H9 (cell line): Measurements from ENCODE around the gene PCBP4. TPM values are rescaled to one million over a fixed set of nuclear protein-coding genes. Genes with fewer than 3 reads are reported as not detected.

Experiments
- DNase-seq: peaks from one replicate; pipeline ENCODE4 v3.0.0-alpha.2; 2017
- H2AFZ ChIP-seq: one replicate; pipeline ENCODE4 v1.6.1; 2013; ENCODE audit warnings: mild to moderate bottlenecking, low read length, control low read depth, moderate library complexity
- H2AK5ac ChIP-seq: 2 replicates; pipeline ENCODE4 v1.6.1; 2013; ENCODE audit warnings: low read length, control low read depth, mixed read lengths; ENCODE audit not compliant: insufficient read length
- H2BK120ac ChIP-seq: one replicate; pipeline ENCODE4 v1.6.1; 2013; ENCODE audit warnings: low read depth, mild to moderate bottlenecking, low read length, control low read depth, inconsistent platforms; ENCODE audit not compliant: poor library complexity, severe bottlenecking
- H2BK12ac ChIP-seq: 2 replicates; pipeline ENCODE4 v1.6.1; 2013; ENCODE audit warnings: low read length, control low read depth, mixed read lengths, low read depth; ENCODE audit not compliant: insufficient read length
- H2BK15ac ChIP-seq: 2 replicates; pipeline ENCODE4 v1.6.1; 2013; ENCODE audit warnings: low read depth, low read length, control low read depth
- H2BK20ac ChIP-seq: one replicate; pipeline ENCODE4 v1.6.1; 2013; ENCODE audit warnings: low read depth, mild to moderate bottlenecking, low read length, control low read depth, inconsistent platforms; ENCODE audit not compliant: poor library complexity, severe bottlenecking
- H2BK5ac ChIP-seq: 2 replicates; pipeline ENCODE4 v1.6.1; 2013; ENCODE audit warnings: low read length, control low read depth, mixed read lengths; ENCODE audit not compliant: insufficient read length
- H3K14ac ChIP-seq: 2 replicates; pipeline ENCODE4 v1.6.1; 2013; ENCODE audit warnings: low read length, control low read depth; ENCODE audit not compliant: insufficient read depth
- H3K18ac ChIP-seq: 2 replicates; pipeline ENCODE4 v1.6.1; 2013; ENCODE audit warnings: low read depth, mild to moderate bottlenecking, mixed read lengths, low read length, control low read depth; ENCODE audit not compliant: insufficient read length
- H3K23ac ChIP-seq: 2 replicates; pipeline ENCODE4 v1.6.1; 2013; ENCODE audit warnings: low read length, control low read depth, mixed read lengths, low read depth; ENCODE audit not compliant: insufficient read length
- H3K23me2 ChIP-seq: 2 replicates; pipeline ENCODE4 v1.6.1; 2013; ENCODE audit warnings: low read depth, mild to moderate bottlenecking, mixed read lengths, low read length, control low read depth; ENCODE audit not compliant: insufficient read length, poor library complexity, severe bottlenecking
- H3K27ac ChIP-seq: 2 replicates; pipeline ENCODE4 v1.5.1; 2013; ENCODE audit warnings: low read length, control low read depth, mixed read lengths, low read depth; ENCODE audit not compliant: insufficient read length
- H3K27me3 ChIP-seq: 2 replicates; pipeline ENCODE4 v1.6.1; 2013; ENCODE audit warnings: low read length, control low read depth, inconsistent platforms; ENCODE audit not compliant: insufficient read depth
- H3K4ac ChIP-seq: 2 replicates; pipeline ENCODE4 v1.6.1; 2013; ENCODE audit warnings: low read depth, mild to moderate bottlenecking, control low read depth, inconsistent platforms, low read length, moderate library complexity
- H3K4me1 ChIP-seq: 2 replicates; pipeline ENCODE4 v1.6.1; 2013; ENCODE audit warnings: low read length, control low read depth, inconsistent platforms; ENCODE audit not compliant: insufficient read depth
- H3K4me2 ChIP-seq: 2 replicates; pipeline ENCODE4 v1.6.1; 2013; ENCODE audit warnings: low read length, control low read depth, mixed read lengths; ENCODE audit not compliant: insufficient read length, insufficient read depth
- H3K56ac ChIP-seq: 2 replicates; pipeline ENCODE4 v1.6.1; 2013; ENCODE audit warnings: low read depth, mild to moderate bottlenecking, mixed read lengths, low read length, control low read depth; ENCODE audit not compliant: insufficient read length
- H3K79me1 ChIP-seq: 2 replicates; pipeline ENCODE4 v1.6.1; 2013; ENCODE audit warnings: low read depth, mild to moderate bottlenecking, moderate library complexity, low read length, control low read depth, inconsistent platforms; ENCODE audit not compliant: insufficient read depth, poor library complexity, severe bottlenecking
- H3K79me2 ChIP-seq: 2 replicates; pipeline ENCODE4 v1.6.1; 2013; ENCODE audit warnings: low read length, control low read depth, inconsistent platforms; ENCODE audit not compliant: insufficient read depth
- H3K9ac ChIP-seq: 2 replicates; pipeline ENCODE4 v1.6.1; 2013; ENCODE audit warnings: low read length, control low read depth, mixed read lengths; ENCODE audit not compliant: insufficient read length; ENCODE audit errors: extremely low read depth
- H3K9me3 ChIP-seq: one replicate; pipeline ENCODE4 v1.6.1; 2013; ENCODE audit warnings: low read depth, low read length, inconsistent platforms; ENCODE audit not compliant: control insufficient read depth
- H3T11ph ChIP-seq: one replicate; pipeline ENCODE4 v1.6.1; 2013; ENCODE audit warnings: mild to moderate bottlenecking, low read length, control low read depth, inconsistent platforms
- H4K20me1 ChIP-seq: one replicate; pipeline ENCODE4 v1.6.1; 2013; ENCODE audit not compliant: control insufficient read depth, insufficient read length, insufficient read depth
- H4K5ac ChIP-seq: 2 replicates; pipeline ENCODE4 v1.6.1; 2013; ENCODE audit warnings: low read depth, mild to moderate bottlenecking, mixed read lengths, low read length, control low read depth; ENCODE audit not compliant: insufficient read length
- H4K8ac ChIP-seq: replicated peaks from 2 replicates; pipeline ENCODE4 v1.6.1; 2013; ENCODE audit warnings: low read length, control low read depth, mixed read lengths, low read depth; ENCODE audit not compliant: insufficient read length
- H4K91ac ChIP-seq: 2 replicates; pipeline ENCODE4 v1.6.1; 2013; ENCODE audit warnings: low read depth, mild to moderate bottlenecking, moderate library complexity, mixed read lengths, low read length, control low read depth; ENCODE audit not compliant: insufficient read length
- H3K27ac Mint-ChIP-seq, 3 experiments: 2 replicates in 2 of 3; 3 replicates in 1 of 3; pipeline ENCODE4 v1.8.0; 2020 to 2021; ENCODE audit warnings: mixed read lengths in 3 of 3, mild to moderate bottlenecking in 1 of 3, moderate library complexity in 1 of 3
- H3K27me3 Mint-ChIP-seq: 2 replicates; pipeline ENCODE4 v1.8.0; 2021; ENCODE audit warnings: low read depth, mild to moderate bottlenecking, moderate library complexity, mixed read lengths
- H3K36me3 Mint-ChIP-seq, 3 experiments: 2 replicates in 2 of 3; 3 replicates in 1 of 3; pipeline ENCODE4 v1.8.0; 2020 to 2021; ENCODE audit warnings: low read depth in 3 of 3, mixed read lengths in 3 of 3; ENCODE audit not compliant: insufficient read depth in 1 of 3
- H3K4me1 Mint-ChIP-seq, 2 experiments: 2 replicates each; pipeline ENCODE4 v1.8.0; 2020; ENCODE audit warnings: mixed read lengths in 2 of 2
- H3K4me3 Mint-ChIP-seq, 2 experiments: 2 replicates in 1 of 2; 3 replicates in 1 of 2; pipeline ENCODE4 v1.8.0; 2020 to 2021; ENCODE audit warnings: mild to moderate bottlenecking in 2 of 2, mixed read lengths in 2 of 2, moderate library complexity in 1 of 2
- H3K9me3 Mint-ChIP-seq, 2 experiments: 2 replicates in 1 of 2; 3 replicates in 1 of 2; pipeline ENCODE4 v1.8.0; 2020; ENCODE audit warnings: mild to moderate bottlenecking in 2 of 2, mixed read lengths in 2 of 2, moderate library complexity in 1 of 2
- WGBS: extraction: QIAGEN DNeasy Blood & Tissue Kit; methylation state at CpG from one replicate; pipeline ENCODE4 v1.1.7; 2013; ENCODE audit warnings: missing lambda C conversion rate, low lambda C conversion rate, mixed read lengths; ENCODE audit not compliant: insufficient read length; ENCODE audit errors: extremely low coverage; 5-methylcytosine and 5-hydroxymethylcytosine counted together
- total RNA-seq: library from RNA; stranded (reverse); gene quantifications from 2 replicates; pipeline ENCODE4 v1.2.1, GENCODE V29; 2021
- TF ChIP-seq, protein P1 (sequence below): fragments of 200-600 bp; sonication (generic); conservative IDR thresholded peaks from 3 replicates; pipeline ENCODE4 v1.8.0; 2021; ENCODE audit warnings: antibody characterized with exemption, mild to moderate bottlenecking

Gene PCBP4
- total RNA-seq, 1 experiment from 2014 or later = 24.6 TPM

- Histone ChIP-seq H3K18ac (no peak overlapping the region), H3K4me2 (no peak overlapping the region), H3K14ac (no peak overlapping the region), H2BK12ac (no peak overlapping the region), H3K79me2 (no peaks in the 10 kb centered on the region), H3K4me1 (peaks cover 10% of the 10 kb centered on the region; the same call in 1 of the 2 replicates), H2BK120ac (no peak overlapping the region), H2BK15ac (no peak overlapping the region), H3K23ac (no peak overlapping the region), H3K4ac (no peak overlapping the region), H2BK5ac (no peak overlapping the region), H3K79me1 (no peaks in the 10 kb centered on the region), H3K27me3 (no peaks in the 10 kb centered on the region), H2AFZ (no peak overlapping the region), H4K5ac (no peak overlapping the region), H3K9ac (no peak overlapping the region), H3K23me2 (peaks cover 11% of the 10 kb centered on the region), H4K91ac (no peak overlapping the region), H3K9me3 (no peaks in the 10 kb centered on the region), H3K27ac (no peak overlapping the region), H3T11ph (no peak overlapping the region), H2BK20ac (no peak overlapping the region), H2AK5ac (no peak overlapping the region), H3K56ac (no peak overlapping the region), H4K8ac (no peak overlapping the region), H4K20me1 (no peaks in the 10 kb centered on the region)
- Mint-ChIP-seq H3K9me3 (no peaks in the 10 kb centered on the region), H3K36me3 (peaks cover 0 to 5% (median 2%) of the 10 kb centered on the region in 3 experiments; a peak in 3 of 7 replicates), H3K27ac (no peak overlapping the region), H3K4me3 (peak overlapping the region in 1 of 2 experiments; percentile 14; a peak in 1 of 5 replicates), H3K4me1 (peaks cover 53 to 73% of the 10 kb centered on the region in 2 experiments), H3K27me3 (peaks cover 55% of the 10 kb centered on the region)
- TF ChIP-seq, protein P1, sequence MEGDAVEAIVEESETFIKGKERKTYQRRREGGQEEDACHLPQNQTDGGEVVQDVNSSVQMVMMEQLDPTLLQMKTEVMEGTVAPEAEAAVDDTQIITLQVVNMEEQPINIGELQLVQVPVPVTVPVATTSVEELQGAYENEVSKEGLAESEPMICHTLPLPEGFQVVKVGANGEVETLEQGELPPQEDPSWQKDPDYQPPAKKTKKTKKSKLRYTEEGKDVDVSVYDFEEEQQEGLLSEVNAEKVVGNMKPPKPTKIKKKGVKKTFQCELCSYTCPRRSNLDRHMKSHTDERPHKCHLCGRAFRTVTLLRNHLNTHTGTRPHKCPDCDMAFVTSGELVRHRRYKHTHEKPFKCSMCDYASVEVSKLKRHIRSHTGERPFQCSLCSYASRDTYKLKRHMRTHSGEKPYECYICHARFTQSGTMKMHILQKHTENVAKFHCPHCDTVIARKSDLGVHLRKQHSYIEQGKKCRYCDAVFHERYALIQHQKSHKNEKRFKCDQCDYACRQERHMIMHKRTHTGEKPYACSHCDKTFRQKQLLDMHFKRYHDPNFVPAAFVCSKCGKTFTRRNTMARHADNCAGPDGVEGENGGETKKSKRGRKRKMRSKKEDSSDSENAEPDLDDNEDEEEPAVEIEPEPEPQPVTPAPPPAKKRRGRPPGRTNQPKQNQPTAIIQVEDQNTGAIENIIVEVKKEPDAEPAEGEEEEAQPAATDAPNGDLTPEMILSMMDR = no peak
- WGBS = no CpG with 5 or more reads among the region's 4 CpGs
- DNase-seq = no peak
Observed at GRCh38 chr3:51964521-51964920, 2.7 kb downstream of the PCBP4 start.
